ENCODE measurements around the gene PDS5B. TPM values are rescaled to one million over a fixed set of nuclear protein-coding genes. Genes with fewer than 3 reads are reported as not detected.
A peak's percentile ranks its signal among the peaks of the same experiment; 100 is the strongest.

The PDS5B gene
- total RNA-seq, 1 experiment from 2014 or later = 44.3 TPM

DNA sequence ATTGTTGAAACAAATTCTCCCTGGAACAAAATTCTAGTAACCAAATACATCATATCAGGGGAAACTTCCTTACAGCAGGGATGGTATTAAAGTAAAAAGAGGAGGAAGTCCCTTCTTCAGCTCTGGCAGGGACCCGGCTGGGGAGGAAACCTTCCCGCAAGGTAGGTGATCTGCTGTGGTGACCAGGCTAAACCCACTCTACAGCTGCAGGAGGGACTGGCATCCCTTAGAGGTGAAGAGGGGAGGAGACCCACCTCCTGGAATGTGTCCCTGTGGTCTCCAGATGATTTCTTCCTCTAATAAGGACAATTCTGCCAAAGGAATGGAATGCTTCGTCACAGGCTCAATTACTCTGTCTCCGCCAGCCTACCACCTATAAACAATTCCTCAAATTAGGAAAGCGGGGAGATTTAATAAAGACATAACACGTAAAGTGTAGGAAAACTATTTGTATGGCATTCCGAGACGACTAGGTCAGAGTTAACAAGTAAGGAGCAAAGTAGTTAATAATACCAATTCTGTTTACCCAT is 637 bp upstream of the PDS5B start (continued):
- TF ChIP-seq, protein P1, sequence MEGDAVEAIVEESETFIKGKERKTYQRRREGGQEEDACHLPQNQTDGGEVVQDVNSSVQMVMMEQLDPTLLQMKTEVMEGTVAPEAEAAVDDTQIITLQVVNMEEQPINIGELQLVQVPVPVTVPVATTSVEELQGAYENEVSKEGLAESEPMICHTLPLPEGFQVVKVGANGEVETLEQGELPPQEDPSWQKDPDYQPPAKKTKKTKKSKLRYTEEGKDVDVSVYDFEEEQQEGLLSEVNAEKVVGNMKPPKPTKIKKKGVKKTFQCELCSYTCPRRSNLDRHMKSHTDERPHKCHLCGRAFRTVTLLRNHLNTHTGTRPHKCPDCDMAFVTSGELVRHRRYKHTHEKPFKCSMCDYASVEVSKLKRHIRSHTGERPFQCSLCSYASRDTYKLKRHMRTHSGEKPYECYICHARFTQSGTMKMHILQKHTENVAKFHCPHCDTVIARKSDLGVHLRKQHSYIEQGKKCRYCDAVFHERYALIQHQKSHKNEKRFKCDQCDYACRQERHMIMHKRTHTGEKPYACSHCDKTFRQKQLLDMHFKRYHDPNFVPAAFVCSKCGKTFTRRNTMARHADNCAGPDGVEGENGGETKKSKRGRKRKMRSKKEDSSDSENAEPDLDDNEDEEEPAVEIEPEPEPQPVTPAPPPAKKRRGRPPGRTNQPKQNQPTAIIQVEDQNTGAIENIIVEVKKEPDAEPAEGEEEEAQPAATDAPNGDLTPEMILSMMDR (IDR thresholded peaks at IDR 0.05) = no peak
- TF ChIP-seq, protein P2, sequence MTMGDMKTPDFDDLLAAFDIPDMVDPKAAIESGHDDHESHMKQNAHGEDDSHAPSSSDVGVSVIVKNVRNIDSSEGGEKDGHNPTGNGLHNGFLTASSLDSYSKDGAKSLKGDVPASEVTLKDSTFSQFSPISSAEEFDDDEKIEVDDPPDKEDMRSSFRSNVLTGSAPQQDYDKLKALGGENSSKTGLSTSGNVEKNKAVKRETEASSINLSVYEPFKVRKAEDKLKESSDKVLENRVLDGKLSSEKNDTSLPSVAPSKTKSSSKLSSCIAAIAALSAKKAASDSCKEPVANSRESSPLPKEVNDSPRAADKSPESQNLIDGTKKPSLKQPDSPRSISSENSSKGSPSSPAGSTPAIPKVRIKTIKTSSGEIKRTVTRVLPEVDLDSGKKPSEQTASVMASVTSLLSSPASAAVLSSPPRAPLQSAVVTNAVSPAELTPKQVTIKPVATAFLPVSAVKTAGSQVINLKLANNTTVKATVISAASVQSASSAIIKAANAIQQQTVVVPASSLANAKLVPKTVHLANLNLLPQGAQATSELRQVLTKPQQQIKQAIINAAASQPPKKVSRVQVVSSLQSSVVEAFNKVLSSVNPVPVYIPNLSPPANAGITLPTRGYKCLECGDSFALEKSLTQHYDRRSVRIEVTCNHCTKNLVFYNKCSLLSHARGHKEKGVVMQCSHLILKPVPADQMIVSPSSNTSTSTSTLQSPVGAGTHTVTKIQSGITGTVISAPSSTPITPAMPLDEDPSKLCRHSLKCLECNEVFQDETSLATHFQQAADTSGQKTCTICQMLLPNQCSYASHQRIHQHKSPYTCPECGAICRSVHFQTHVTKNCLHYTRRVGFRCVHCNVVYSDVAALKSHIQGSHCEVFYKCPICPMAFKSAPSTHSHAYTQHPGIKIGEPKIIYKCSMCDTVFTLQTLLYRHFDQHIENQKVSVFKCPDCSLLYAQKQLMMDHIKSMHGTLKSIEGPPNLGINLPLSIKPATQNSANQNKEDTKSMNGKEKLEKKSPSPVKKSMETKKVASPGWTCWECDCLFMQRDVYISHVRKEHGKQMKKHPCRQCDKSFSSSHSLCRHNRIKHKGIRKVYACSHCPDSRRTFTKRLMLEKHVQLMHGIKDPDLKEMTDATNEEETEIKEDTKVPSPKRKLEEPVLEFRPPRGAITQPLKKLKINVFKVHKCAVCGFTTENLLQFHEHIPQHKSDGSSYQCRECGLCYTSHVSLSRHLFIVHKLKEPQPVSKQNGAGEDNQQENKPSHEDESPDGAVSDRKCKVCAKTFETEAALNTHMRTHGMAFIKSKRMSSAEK (CRISPR knock-in tag; IDR thresholded peaks at IDR 0.05; ENCODE audit: borderline replicate concordance) = no peak
- no peak for TF ChIP-seq JAZF1 (CRISPR knock-in tag; IDR thresholded peaks at IDR 0.05)
- no peak for TF ChIP-seq TCF7 (CRISPR knock-in tag; IDR thresholded peaks at IDR 0.05; ENCODE audit: low read depth)
- TF ChIP-seq, protein P3, sequence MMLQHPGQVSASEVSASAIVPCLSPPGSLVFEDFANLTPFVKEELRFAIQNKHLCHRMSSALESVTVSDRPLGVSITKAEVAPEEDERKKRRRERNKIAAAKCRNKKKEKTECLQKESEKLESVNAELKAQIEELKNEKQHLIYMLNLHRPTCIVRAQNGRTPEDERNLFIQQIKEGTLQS (CRISPR knock-in tag; conservative IDR thresholded peaks at IDR 0.05) = no peak
- no peak for TF ChIP-seq ETV6 (CRISPR knock-in tag; IDR thresholded peaks at IDR 0.05)
- no peak for TF ChIP-seq KAT7 (CRISPR knock-in tag; IDR thresholded peaks at IDR 0.05; ENCODE audit: borderline replicate concordance)

DNA sequence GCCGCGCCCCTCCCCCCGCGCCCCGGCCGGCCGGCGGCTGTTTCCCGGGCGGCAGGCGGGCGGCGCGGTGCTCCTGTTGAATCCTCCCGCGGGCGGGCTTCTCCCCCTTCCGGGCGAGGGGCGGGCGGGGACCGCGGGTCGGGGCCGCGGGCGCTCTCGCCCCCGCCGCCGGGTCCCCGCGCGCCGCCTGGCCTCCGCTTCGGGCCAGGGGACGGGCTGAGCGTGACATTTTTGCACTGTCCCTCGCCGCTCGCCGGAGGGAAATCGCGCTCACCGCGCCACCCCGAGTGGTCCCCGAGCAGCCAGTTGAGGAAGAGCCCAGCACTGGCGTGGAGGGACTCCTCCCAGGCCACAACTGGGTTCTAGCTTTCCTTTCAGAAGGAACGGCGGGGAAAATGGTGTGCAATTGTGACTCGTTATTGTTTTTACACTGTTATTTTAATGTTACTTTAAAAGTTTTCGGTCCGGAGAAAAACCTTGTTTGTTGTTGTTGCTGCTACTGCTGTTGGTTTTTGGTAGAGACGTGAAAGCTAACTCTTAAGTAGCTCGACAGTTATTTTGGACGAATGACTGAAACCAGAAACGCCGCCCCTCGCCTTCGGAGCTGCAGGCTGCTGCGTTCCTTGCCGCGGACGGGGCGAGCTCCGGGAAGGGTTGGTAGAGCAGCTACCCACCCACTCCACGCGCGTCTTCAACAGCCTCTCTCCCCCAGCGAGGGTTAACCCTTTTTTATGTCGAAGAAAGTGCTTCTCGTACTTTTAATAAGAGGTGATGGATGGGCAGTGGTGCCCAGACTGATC is 959 bp downstream of the PDS5B start:
- H3K9me3 Mint-ChIP-seq = no peaks in the 10 kb centered on the region
- peaks cover 8% of the 10 kb centered on the region for H3K27me3 Mint-ChIP-seq (ENCODE audit: low read depth)
- CTCF ChIA-PET = interaction anchor here (0.6 to 1.7 kb wide), 10 partner anchors 49 to 956 kb away, joined by 3 to 18 read pairs (median 4); partner anchors contain the start of gene N4BP2L2
- peak; percentile 70 for DNase-seq (ENCODE audit: low spot score)
- peak; percentile 63; the same call in 1 of the 2 replicates for TF ChIP-seq ZNF263 (CRISPR knock-in tag; IDR thresholded peaks at IDR 0.05; ENCODE audit: low read depth)
- TF ChIP-seq, protein P4, sequence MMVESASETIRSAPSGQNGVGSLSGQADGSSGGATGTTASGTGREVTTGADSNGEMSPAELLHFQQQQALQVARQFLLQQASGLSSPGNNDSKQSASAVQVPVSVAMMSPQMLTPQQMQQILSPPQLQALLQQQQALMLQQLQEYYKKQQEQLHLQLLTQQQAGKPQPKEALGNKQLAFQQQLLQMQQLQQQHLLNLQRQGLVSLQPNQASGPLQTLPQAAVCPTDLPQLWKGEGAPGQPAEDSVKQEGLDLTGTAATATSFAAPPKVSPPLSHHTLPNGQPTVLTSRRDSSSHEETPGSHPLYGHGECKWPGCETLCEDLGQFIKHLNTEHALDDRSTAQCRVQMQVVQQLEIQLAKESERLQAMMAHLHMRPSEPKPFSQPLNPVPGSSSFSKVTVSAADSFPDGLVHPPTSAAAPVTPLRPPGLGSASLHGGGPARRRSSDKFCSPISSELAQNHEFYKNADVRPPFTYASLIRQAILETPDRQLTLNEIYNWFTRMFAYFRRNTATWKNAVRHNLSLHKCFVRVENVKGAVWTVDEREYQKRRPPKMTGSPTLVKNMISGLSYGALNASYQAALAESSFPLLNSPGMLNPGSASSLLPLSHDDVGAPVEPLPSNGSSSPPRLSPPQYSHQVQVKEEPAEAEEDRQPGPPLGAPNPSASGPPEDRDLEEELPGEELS (CRISPR knock-in tag; IDR thresholded peaks at IDR 0.05) = no peak
- H3K4me3 Mint-ChIP-seq = peak overlapping the region; percentile 86
- POLR2A ChIA-PET = interaction anchor here (1.1 to 1.3 kb wide), 2 partner anchors 52 to 87 kb away, joined by 4 to 6 read pairs; no protein-coding TSS in a partner anchor
- peaks cover 39% of the 10 kb centered on the region for H3K4me1 Mint-ChIP-seq
- H3K27ac Mint-ChIP-seq = peak overlapping the region; percentile 83
- peak; percentile 16 for ATAC-seq
- no peaks in the 10 kb centered on the region for H3K36me3 Mint-ChIP-seq

DNA sequence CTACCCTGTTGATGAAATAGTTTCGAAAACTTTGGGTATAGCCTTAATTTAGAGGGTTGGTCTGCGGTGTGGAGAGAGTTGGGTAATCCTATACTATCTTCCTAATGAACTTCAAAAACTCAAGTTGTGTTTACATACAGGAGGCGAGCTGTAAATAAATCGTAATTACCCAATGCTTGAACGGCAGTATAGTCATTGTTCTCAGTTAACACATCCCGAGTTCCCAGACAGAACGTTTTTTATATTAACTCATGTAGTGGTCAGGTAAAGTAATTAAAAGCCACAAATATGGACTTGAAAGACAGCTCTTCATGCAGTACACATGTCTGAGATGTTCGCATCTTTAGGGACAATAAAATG is 1.5 kb downstream of the PDS5B start:
- Mint-ChIP-seq H3K4me3 (peak overlapping the region; percentile 86), H3K9me3 (no peaks in the 10 kb centered on the region), H3K4me1 (peaks cover 38% of the 10 kb centered on the region), H3K27ac (peak overlapping the region; percentile 83), H3K36me3 (no peaks in the 10 kb centered on the region), H3K27me3 (ENCODE audit: low read depth) (peaks cover 8% of the 10 kb centered on the region)
- ChIA-PET POLR2A (interaction anchor here (1.1 to 1.3 kb wide), 2 partner anchors 52 to 87 kb away, joined by 4 to 6 read pairs; no protein-coding TSS in a partner anchor), CTCF (interaction anchor here (0.7 to 1.7 kb wide), 8 partner anchors 48 to 955 kb away, joined by 3 to 18 read pairs (median 4); partner anchors contain the start of gene N4BP2L2)
- DNase-seq (ENCODE audit: low spot score) (no peak), ATAC-seq (no peak)
- TF ChIP-seq RELA (CRISPR knock-in tag; IDR thresholded peaks at IDR 0.05; ENCODE audit: borderline replicate concordance) (no peak), FOXP1 (CRISPR knock-in tag; IDR thresholded peaks at IDR 0.05; ENCODE audit: borderline replicate concordance) (no peak), ESRRA (CRISPR knock-in tag; IDR thresholded peaks at IDR 0.05; ENCODE audit: borderline replicate concordance) (no peak)
- TF ChIP-seq, protein P5, sequence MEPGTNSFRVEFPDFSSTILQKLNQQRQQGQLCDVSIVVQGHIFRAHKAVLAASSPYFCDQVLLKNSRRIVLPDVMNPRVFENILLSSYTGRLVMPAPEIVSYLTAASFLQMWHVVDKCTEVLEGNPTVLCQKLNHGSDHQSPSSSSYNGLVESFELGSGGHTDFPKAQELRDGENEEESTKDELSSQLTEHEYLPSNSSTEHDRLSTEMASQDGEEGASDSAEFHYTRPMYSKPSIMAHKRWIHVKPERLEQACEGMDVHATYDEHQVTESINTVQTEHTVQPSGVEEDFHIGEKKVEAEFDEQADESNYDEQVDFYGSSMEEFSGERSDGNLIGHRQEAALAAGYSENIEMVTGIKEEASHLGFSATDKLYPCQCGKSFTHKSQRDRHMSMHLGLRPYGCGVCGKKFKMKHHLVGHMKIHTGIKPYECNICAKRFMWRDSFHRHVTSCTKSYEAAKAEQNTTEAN (CRISPR knock-in tag; IDR thresholded peaks at IDR 0.05) = no peak
- TF ChIP-seq, protein P6, sequence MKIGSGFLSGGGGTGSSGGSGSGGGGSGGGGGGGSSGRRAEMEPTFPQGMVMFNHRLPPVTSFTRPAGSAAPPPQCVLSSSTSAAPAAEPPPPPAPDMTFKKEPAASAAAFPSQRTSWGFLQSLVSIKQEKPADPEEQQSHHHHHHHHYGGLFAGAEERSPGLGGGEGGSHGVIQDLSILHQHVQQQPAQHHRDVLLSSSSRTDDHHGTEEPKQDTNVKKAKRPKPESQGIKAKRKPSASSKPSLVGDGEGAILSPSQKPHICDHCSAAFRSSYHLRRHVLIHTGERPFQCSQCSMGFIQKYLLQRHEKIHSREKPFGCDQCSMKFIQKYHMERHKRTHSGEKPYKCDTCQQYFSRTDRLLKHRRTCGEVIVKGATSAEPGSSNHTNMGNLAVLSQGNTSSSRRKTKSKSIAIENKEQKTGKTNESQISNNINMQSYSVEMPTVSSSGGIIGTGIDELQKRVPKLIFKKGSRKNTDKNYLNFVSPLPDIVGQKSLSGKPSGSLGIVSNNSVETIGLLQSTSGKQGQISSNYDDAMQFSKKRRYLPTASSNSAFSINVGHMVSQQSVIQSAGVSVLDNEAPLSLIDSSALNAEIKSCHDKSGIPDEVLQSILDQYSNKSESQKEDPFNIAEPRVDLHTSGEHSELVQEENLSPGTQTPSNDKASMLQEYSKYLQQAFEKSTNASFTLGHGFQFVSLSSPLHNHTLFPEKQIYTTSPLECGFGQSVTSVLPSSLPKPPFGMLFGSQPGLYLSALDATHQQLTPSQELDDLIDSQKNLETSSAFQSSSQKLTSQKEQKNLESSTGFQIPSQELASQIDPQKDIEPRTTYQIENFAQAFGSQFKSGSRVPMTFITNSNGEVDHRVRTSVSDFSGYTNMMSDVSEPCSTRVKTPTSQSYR (CRISPR knock-in tag; IDR thresholded peaks at IDR 0.05) = no peak
- TF ChIP-seq, protein P7, sequence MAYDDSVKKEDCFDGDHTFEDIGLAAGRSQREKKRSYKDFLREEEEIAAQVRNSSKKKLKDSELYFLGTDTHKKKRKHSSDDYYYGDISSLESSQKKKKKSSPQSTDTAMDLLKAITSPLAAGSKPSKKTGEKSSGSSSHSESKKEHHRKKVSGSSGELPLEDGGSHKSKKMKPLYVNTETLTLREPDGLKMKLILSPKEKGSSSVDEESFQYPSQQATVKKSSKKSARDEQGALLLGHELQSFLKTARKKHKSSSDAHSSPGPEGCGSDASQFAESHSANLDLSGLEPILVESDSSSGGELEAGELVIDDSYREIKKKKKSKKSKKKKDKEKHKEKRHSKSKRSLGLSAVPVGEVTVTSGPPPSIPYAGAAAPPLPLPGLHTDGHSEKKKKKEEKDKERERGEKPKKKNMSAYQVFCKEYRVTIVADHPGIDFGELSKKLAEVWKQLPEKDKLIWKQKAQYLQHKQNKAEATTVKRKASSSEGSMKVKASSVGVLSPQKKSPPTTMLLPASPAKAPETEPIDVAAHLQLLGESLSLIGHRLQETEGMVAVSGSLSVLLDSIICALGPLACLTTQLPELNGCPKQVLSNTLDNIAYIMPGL (CRISPR knock-in tag; IDR thresholded peaks at IDR 0.05) = no peak
